SK-N-SH treated with all-trans-retinoic acid at 6 μM for 48 hours (cell line): ENCODE data around the gene HS3ST3A1.

Source experiments
- ATAC-seq: fragments of 200-7000 bp; cut with Tn5 transposase; 3 replicates; pipeline ENCODE4 v1.9.1; 2020; ENCODE audit warnings: mild to moderate bottlenecking, moderate library complexity
- ARNTL ChIP-seq: fragments of 450-650 bp; formaldehyde crosslinking; IDR thresholded peaks from 2 replicates; pipeline ENCODE4 v1.5.0; 2020; ENCODE audit warnings: low read depth, mild to moderate bottlenecking, moderate library complexity, borderline replicate concordance
- BACH2 ChIP-seq: fragments of 250-450 bp; sonication (Bioruptor Pico); IDR thresholded peaks from 2 replicates; pipeline ENCODE4 v1.9.0; 2021; ENCODE audit warnings: mild to moderate bottlenecking, borderline replicate concordance
- CSDC2 ChIP-seq: fragments of 250-450 bp; sonication (Bioruptor Pico); IDR thresholded peaks from 2 replicates; pipeline ENCODE4 v1.5.0; 2020; ENCODE audit warnings: mild to moderate bottlenecking, moderate library complexity
- ESRRG ChIP-seq: fragments of 250-450 bp; sonication (Bioruptor Pico); IDR thresholded peaks from 2 replicates; pipeline ENCODE4 v1.6.1; 2021; ENCODE audit warnings: mild to moderate bottlenecking
- GLIS3 ChIP-seq: fragments of 250-450 bp; sonication (Bioruptor Pico); IDR thresholded peaks from 2 replicates; pipeline ENCODE4 v1.5.0; 2020; ENCODE audit warnings: mild to moderate bottlenecking, moderate library complexity
- OSR1 ChIP-seq: fragments of 250-450 bp; sonication (Bioruptor Pico); IDR thresholded peaks from 2 replicates; pipeline ENCODE4 v1.8.0; 2022; ENCODE audit warnings: moderate library complexity, mild to moderate bottlenecking, inconsistent platforms
- PPARA ChIP-seq: fragments of 250-450 bp; sonication (Bioruptor Pico); IDR thresholded peaks from 2 replicates; pipeline ENCODE4 v1.5.0; 2020; ENCODE audit warnings: mild to moderate bottlenecking, borderline replicate concordance
- RARB ChIP-seq: fragments of 250-450 bp; sonication (Bioruptor Pico); IDR thresholded peaks from 2 replicates; pipeline ENCODE4 v1.8.0; 2021; ENCODE audit warnings: mild to moderate bottlenecking, moderate library complexity
- SNAI2 ChIP-seq: fragments of 250-450 bp; sonication (Bioruptor Pico); IDR thresholded peaks from 2 replicates; pipeline ENCODE4 v1.5.0; 2020; ENCODE audit warnings: mild to moderate bottlenecking, moderate library complexity
- TCF4 ChIP-seq: fragments of 250-450 bp; sonication (Bioruptor Pico); IDR thresholded peaks from 2 replicates; pipeline ENCODE4 v1.8.0; 2021; ENCODE audit warnings: mild to moderate bottlenecking, moderate library complexity, borderline replicate concordance
- ZC3H10 ChIP-seq: fragments of 250-450 bp; sonication (Bioruptor Pico); IDR thresholded peaks from 2 replicates; pipeline ENCODE4 v1.5.1; 2021; ENCODE audit warnings: mild to moderate bottlenecking, moderate library complexity
- ZFP3 ChIP-seq: fragments of 250-450 bp; sonication (Bioruptor Pico); IDR thresholded peaks from 2 replicates; pipeline ENCODE4 v1.5.0; 2020; ENCODE audit warnings: mild to moderate bottlenecking, moderate library complexity
- ZFP30 ChIP-seq: fragments of 450-650 bp; formaldehyde crosslinking; IDR thresholded peaks from 2 replicates; pipeline ENCODE4 v1.5.0; 2022; ENCODE audit warnings: mild to moderate bottlenecking, moderate library complexity
- ZNF565 ChIP-seq: fragments of 450-650 bp; formaldehyde crosslinking; conservative IDR thresholded peaks from 2 replicates; pipeline ENCODE4 v1.5.0; 2020; ENCODE audit warnings: low read depth, mild to moderate bottlenecking, moderate library complexity
- ZNF70 ChIP-seq: fragments of 450-650 bp; formaldehyde crosslinking; IDR thresholded peaks from 2 replicates; pipeline ENCODE4 v1.5.0; 2020; ENCODE audit warnings: mild to moderate bottlenecking, moderate library complexity
- TF ChIP-seq, protein P1 (sequence below): fragments of 250-450 bp; sonication (Bioruptor Pico); IDR thresholded peaks from 2 replicates; pipeline ENCODE4 v1.5.0; 2020; ENCODE audit warnings: mild to moderate bottlenecking, moderate library complexity
- TF ChIP-seq, protein P2 (sequence below): fragments of 250-450 bp; sonication (Bioruptor Pico); IDR thresholded peaks from 2 replicates; pipeline ENCODE4 v1.8.0; 2021; ENCODE audit warnings: low read depth, mild to moderate bottlenecking, moderate library complexity, borderline replicate concordance
- TF ChIP-seq, protein P3 (sequence below): fragments of 250-450 bp; sonication (Bioruptor Pico); IDR thresholded peaks from 2 replicates; pipeline ENCODE4 v1.8.0; 2020; ENCODE audit warnings: mild to moderate bottlenecking, moderate library complexity, borderline replicate concordance
- TF ChIP-seq, protein P4 (sequence below): fragments of 250-450 bp; sonication (Bioruptor Pico); IDR thresholded peaks from 2 replicates; pipeline ENCODE4 v1.5.1; 2021; ENCODE audit warnings: mild to moderate bottlenecking, moderate library complexity
- TF ChIP-seq, protein P5 (sequence below): fragments of 250-450 bp; sonication (Bioruptor Pico); IDR thresholded peaks from 2 replicates; pipeline ENCODE4 v1.5.1; 2020; ENCODE audit warnings: low read depth, mild to moderate bottlenecking, moderate library complexity

Gene HS3ST3A1

DNA sequence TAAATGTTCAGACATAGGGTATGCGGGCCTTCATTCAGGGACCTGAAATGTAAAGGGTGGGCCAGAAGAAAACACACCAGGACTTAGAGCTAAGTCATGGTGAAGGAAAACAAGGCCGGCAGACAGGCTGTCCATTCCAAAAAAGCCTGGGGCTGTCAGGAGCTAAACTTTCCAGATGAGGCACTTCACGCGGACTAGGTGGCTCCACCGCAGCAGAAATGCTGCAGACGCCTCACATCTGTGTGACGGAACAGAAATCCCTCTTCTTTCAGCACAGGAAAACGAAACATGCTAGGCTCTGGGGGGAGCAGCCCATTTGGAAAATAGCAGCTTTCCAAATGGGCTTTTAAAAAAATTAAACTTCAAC, 88.7 kb downstream of the HS3ST3A1 start:
- peak; percentile 64 for ATAC-seq
- TF ChIP-seq ZC3H10 (CRISPR knock-in tag): no peak
- TF ChIP-seq TCF4 (CRISPR knock-in tag): no peak
- no peak for TF ChIP-seq ZFP30 (CRISPR knock-in tag)
- TF ChIP-seq, protein P1, sequence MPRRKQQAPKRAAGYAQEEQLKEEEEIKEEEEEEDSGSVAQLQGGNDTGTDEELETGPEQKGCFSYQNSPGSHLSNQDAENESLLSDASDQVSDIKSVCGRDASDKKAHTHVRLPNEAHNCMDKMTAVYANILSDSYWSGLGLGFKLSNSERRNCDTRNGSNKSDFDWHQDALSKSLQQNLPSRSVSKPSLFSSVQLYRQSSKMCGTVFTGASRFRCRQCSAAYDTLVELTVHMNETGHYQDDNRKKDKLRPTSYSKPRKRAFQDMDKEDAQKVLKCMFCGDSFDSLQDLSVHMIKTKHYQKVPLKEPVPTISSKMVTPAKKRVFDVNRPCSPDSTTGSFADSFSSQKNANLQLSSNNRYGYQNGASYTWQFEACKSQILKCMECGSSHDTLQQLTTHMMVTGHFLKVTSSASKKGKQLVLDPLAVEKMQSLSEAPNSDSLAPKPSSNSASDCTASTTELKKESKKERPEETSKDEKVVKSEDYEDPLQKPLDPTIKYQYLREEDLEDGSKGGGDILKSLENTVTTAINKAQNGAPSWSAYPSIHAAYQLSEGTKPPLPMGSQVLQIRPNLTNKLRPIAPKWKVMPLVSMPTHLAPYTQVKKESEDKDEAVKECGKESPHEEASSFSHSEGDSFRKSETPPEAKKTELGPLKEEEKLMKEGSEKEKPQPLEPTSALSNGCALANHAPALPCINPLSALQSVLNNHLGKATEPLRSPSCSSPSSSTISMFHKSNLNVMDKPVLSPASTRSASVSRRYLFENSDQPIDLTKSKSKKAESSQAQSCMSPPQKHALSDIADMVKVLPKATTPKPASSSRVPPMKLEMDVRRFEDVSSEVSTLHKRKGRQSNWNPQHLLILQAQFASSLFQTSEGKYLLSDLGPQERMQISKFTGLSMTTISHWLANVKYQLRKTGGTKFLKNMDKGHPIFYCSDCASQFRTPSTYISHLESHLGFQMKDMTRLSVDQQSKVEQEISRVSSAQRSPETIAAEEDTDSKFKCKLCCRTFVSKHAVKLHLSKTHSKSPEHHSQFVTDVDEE (CRISPR knock-in tag): no peak
- no peak for TF ChIP-seq ZNF70 (CRISPR knock-in tag)
- no peak for TF ChIP-seq ARNTL (CRISPR knock-in tag)
- no peak for TF ChIP-seq ZFP3
- TF ChIP-seq BACH2: no peak
- no peak for TF ChIP-seq ZNF565
- no peak for TF ChIP-seq SNAI2 (CRISPR knock-in tag)
- TF ChIP-seq, protein P2, sequence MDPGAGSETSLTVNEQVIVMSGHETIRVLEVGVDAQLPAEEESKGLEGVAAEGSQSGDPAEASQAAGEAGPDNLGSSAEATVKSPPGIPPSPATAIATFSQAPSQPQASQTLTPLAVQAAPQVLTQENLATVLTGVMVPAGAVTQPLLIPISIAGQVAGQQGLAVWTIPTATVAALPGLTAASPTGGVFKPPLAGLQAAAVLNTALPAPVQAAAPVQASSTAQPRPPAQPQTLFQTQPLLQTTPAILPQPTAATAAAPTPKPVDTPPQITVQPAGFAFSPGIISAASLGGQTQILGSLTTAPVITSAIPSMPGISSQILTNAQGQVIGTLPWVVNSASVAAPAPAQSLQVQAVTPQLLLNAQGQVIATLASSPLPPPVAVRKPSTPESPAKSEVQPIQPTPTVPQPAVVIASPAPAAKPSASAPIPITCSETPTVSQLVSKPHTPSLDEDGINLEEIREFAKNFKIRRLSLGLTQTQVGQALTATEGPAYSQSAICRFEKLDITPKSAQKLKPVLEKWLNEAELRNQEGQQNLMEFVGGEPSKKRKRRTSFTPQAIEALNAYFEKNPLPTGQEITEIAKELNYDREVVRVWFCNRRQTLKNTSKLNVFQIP (CRISPR knock-in tag): no peak
- TF ChIP-seq GLIS3 (CRISPR knock-in tag): no peak
- TF ChIP-seq ESRRG (CRISPR knock-in tag): no peak
- TF ChIP-seq, protein P3, sequence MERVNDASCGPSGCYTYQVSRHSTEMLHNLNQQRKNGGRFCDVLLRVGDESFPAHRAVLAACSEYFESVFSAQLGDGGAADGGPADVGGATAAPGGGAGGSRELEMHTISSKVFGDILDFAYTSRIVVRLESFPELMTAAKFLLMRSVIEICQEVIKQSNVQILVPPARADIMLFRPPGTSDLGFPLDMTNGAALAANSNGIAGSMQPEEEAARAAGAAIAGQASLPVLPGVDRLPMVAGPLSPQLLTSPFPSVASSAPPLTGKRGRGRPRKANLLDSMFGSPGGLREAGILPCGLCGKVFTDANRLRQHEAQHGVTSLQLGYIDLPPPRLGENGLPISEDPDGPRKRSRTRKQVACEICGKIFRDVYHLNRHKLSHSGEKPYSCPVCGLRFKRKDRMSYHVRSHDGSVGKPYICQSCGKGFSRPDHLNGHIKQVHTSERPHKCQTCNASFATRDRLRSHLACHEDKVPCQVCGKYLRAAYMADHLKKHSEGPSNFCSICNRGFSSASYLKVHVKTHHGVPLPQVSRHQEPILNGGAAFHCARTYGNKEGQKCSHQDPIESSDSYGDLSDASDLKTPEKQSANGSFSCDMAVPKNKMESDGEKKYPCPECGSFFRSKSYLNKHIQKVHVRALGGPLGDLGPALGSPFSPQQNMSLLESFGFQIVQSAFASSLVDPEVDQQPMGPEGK (CRISPR knock-in tag): no peak
- TF ChIP-seq, protein P4, sequence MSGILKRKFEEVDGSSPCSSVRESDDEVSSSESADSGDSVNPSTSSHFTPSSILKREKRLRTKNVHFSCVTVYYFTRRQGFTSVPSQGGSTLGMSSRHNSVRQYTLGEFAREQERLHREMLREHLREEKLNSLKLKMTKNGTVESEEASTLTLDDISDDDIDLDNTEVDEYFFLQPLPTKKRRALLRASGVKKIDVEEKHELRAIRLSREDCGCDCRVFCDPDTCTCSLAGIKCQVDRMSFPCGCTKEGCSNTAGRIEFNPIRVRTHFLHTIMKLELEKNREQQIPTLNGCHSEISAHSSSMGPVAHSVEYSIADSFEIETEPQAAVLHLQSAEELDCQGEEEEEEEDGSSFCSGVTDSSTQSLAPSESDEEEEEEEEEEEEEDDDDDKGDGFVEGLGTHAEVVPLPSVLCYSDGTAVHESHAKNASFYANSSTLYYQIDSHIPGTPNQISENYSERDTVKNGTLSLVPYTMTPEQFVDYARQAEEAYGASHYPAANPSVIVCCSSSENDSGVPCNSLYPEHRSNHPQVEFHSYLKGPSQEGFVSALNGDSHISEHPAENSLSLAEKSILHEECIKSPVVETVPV: no peak
- TF ChIP-seq OSR1 (CRISPR knock-in tag): no peak
- TF ChIP-seq CSDC2 (CRISPR knock-in tag): no peak

DNA sequence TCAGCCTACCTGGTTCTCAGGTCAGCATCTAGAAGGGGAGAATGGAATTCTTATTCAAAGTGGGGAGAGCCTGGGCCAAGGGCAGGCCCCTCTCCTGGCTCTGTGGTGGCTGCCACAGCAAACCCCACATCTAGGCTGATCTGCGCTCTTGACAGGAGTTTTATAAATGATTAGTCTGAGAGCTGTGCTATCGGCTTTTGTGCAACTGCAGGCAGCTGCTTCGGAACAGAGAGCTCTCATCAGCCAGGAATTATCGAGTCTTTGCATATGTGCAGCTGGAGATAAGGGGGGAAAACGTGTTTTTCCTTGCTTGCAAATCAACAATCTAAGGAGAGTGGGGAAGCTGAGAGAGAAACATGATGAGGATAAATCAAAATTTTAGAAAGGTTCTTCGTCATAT, 91.7 kb downstream of the HS3ST3A1 start:
- TF ChIP-seq ZNF565 (no peak), TCF4 (CRISPR knock-in tag) (peak; percentile 54; the same call in 1 of the 2 replicates)
- ATAC-seq: peak; percentile 51

DNA sequence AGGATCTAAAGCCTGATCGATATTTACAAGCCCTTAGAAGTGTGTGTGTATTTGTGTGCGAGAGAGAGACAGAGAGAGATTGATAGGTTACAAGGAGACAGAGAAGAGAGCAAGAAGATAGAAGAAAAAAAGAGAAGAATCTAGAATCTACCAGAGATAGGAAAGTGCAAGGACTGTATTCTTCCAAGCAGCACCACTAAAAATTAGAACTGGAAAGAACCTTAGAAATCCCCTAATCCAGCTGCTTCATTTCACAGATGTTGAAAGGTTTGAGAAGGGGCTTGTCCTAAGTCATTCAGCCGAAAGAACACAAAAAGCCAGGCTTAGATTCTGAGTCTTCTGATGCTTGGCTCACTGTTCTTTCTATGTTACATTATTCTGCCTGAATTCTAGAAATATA, 92.2 kb downstream of the HS3ST3A1 start:
- TF ChIP-seq OSR1 (CRISPR knock-in tag) (no peak), ZFP30 (CRISPR knock-in tag) (no peak), PPARA (CRISPR knock-in tag) (no peak)
- TF ChIP-seq, protein P5, sequence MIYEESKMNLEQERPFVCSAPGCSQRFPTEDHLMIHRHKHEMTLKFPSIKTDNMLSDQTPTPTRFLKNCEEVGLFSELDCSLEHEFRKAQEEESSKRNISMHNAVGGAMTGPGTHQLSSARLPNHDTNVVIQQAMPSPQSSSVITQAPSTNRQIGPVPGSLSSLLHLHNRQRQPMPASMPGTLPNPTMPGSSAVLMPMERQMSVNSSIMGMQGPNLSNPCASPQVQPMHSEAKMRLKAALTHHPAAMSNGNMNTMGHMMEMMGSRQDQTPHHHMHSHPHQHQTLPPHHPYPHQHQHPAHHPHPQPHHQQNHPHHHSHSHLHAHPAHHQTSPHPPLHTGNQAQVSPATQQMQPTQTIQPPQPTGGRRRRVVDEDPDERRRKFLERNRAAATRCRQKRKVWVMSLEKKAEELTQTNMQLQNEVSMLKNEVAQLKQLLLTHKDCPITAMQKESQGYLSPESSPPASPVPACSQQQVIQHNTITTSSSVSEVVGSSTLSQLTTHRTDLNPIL (CRISPR knock-in tag): no peak
- peak; percentile 29; the same call in 2 of the 3 replicates for ATAC-seq

DNA sequence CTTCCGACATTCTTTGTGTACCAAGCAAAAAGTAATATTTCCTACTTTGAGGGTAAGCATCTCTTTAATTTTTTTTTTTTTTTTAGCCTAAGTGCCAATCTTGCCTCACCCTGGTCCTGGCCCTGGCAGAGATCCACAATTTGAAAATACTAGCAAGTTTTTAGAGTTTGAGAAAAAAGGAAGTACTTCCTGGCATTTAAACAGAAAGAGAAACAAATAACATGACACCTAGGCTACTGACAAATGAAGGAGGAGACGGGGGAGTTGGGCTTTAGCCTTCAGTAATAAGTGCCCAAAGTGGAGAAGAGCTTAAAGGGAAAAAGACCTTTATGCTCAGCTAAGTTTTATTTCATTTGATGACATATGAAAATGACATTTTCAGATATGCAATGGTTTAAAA, 92.8 kb downstream of the HS3ST3A1 start:
- TF ChIP-seq, protein P4: no peak
- no peak for TF ChIP-seq ZFP3
- TF ChIP-seq RARB: no peak
- TF ChIP-seq BACH2: no peak
- ATAC-seq: no peak
